Tibial nerve (tissue), 4 donors: ENCODE data around the gene CTTNBP2NL.

Experiments
- CTCF ChIP-seq, 5 experiments: fragments of 200-600 bp in 3 of 5; fragments of 450-650 bp in 2 of 5; sonication (generic) in 3 of 5; IDR thresholded peaks; one replicate each; pipeline ENCODE4 v1.5.1; 2016 to 2019; ENCODE audit warnings: antibody characterized with exemption in 5 of 5, mild to moderate bottlenecking in 3 of 5, moderate library complexity in 2 of 5
- EP300 ChIP-seq, 2 donors: sonication (generic); formaldehyde crosslinking; IDR thresholded peaks; one replicate each; pipeline ENCODE4 v1.6.1; 2017; ENCODE audit warnings: antibody characterized with exemption in 2 of 2, mild to moderate bottlenecking in 1 of 2
- POLR2A ChIP-seq, 2 donors: fragments of 450-650 bp; IDR thresholded peaks; one replicate each; pipeline ENCODE4 v1.6.1; 2017; ENCODE audit warnings: antibody characterized with exemption in 2 of 2, mild to moderate bottlenecking in 2 of 2, moderate library complexity in 2 of 2

GRCh38 chr1:112458756-112459155 lies 62.7 kb downstream of the CTTNBP2NL start:
- TF ChIP-seq CTCF (IDR thresholded peaks at IDR 0.05), result no peak
- no peak for TF ChIP-seq POLR2A (IDR thresholded peaks at IDR 0.05)
- no peak for TF ChIP-seq EP300 (IDR thresholded peaks at IDR 0.05)
